ENCODE results near the gene PRKCH.

GRCh38 chr14:61374284-61374683 is 52.9 kb downstream of the PRKCH start:
- TF ChIP-seq CTCF (IDR thresholded peaks at IDR 0.05; ENCODE audit: insufficient read depth, low read length), result no peak
- TF ChIP-seq POLR2AphosphoS5 (IDR thresholded peaks at IDR 0.05; ENCODE audit: low read depth), result no peak
- TF ChIP-seq SPI1 (IDR thresholded peaks at IDR 0.05; ENCODE audit: borderline replicate concordance, low read depth), result no peak
- no peak for TF ChIP-seq GABPA (IDR thresholded peaks at IDR 0.05; ENCODE audit: low read depth)
- no peak for TF ChIP-seq REST (IDR thresholded peaks at IDR 0.05; ENCODE audit: insufficient replicate concordance, low read depth)
